Measurements from ENCODE around the gene PATE2.

Gene PATE2

DNA sequence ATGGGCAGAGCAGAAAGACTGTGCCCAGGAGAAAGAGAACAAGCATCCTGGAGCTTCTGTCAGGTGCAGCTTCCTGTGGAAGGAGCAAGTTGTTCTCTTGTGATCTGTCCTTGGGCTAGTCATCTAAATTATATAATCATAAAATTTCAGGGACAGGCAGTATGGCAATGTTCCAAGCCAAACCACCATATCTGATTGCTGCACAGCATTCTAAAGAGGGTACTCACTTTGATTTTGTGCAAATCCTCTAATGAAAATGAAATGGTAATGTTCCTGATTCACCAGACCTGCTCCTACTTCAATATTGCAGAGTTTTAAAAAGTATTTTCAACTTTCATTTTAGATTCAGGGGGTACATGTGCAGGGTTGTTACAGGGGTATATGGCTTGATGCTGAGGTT is at the start of gene PATE2:
PATE2 (minus strand) TSS at position 101 of the 400 bp plus-strand sequence; CDS start at position 46, 55 bp downstream.
- ATAC-seq (replicated peaks; ENCODE audit: extremely low read depth, poor library complexity, severe bottlenecking): no peak
- H3K4me1 Mint-ChIP-seq: no peaks in the 10 kb centered on the region
- peaks cover 2% of the 10 kb centered on the region for H3K36me3 Mint-ChIP-seq (ENCODE audit: insufficient read depth)
- no peak within 1 kb of the TSS for H3K4me3 Mint-ChIP-seq
- DNase-seq (ENCODE audit: low spot score in 2 of 2): no peak
- peaks cover 6% of the 10 kb centered on the region for H3K9me3 Mint-ChIP-seq
- H3K27me3 Mint-ChIP-seq: peaks cover 37% of the 10 kb centered on the region
- H3K27ac Mint-ChIP-seq (ENCODE audit: low read depth): no peak within 1 kb of the TSS

DNA sequence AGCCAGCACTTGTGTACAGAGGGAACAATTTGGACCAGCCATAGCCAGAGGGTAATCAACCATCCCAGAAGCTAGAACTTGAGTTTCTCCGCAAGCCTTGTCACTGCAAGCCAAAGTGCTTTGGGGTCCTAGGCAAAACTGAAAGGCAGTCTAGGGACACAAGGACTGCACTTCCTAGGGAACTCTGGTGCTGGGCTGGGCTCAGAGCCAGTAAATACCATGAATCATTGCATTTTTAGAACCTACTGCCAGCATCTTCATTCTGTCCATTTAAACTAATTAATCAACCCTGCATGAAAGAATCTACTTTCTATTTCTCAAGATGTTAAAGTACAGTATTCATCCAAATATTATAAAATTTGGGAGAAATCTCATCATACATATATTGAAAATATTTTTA is 29.3 kb upstream of the PATE2 start:
- Mint-ChIP-seq H3K27ac (ENCODE audit: low read depth) (no peak overlapping the region), H3K9me3 (peaks cover 6% of the 10 kb centered on the region), H3K27me3 (peaks cover 14% of the 10 kb centered on the region), H3K4me3 (no peak overlapping the region), H3K36me3 (ENCODE audit: insufficient read depth) (no peaks in the 10 kb centered on the region), H3K4me1 (no peaks in the 10 kb centered on the region)
- no peak for DNase-seq (ENCODE audit: low spot score in 2 of 2)
- no peak for ATAC-seq (replicated peaks; ENCODE audit: extremely low read depth, poor library complexity, severe bottlenecking)

DNA sequence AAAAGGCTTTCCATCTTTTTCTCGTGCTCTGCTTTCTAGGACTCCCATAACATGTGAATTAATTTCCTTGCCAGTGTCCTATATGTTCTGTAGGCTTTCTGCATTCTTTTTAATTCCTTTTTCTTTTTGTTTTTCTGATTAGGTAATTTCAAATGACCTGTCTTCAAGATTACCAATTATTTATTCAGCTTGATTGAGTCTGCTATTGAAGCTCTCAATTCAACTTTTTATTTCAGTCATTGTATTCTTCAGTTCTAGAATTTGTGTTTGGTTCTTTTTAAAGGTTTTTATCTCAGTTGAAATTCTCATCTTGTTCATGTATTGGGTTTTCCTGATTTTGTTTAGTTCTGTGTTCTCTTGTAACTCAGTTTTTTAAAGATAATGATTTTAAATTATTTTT is 23.8 kb upstream of the PATE2 start:
- H3K36me3 Mint-ChIP-seq (ENCODE audit: insufficient read depth): no peaks in the 10 kb centered on the region
- no peaks in the 10 kb centered on the region for H3K4me1 Mint-ChIP-seq
- H3K27me3 Mint-ChIP-seq: peaks cover 36% of the 10 kb centered on the region

DNA sequence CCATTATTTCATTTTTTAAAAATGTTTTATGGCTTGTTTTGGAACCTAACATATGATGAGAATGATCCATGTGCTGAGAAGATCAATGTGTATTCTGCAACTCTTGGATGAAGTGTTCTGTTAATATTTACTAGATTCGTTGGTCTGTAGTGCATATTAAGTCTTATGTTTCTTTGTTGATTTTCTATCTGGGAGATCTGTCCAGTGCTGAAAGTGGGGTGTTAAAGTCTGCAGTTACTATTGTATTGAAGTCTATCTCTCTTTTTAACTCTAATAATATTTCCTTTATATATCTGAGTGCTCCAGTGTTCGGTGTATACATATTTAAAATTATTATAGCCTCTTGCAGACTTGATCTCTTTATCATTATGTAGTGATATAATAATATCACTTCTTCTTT is 21.2 kb upstream of the PATE2 start:
- no peak overlapping the region for H3K4me3 Mint-ChIP-seq
- H3K4me1 Mint-ChIP-seq: no peaks in the 10 kb centered on the region
- H3K27me3 Mint-ChIP-seq: peaks cover 40% of the 10 kb centered on the region
- H3K9me3 Mint-ChIP-seq: peaks cover 49% of the 10 kb centered on the region
- no peak overlapping the region for H3K27ac Mint-ChIP-seq (ENCODE audit: low read depth)
- DNase-seq (ENCODE audit: low spot score in 2 of 2) (no peak), ATAC-seq (replicated peaks; ENCODE audit: extremely low read depth, poor library complexity, severe bottlenecking) (no peak)
- no peaks in the 10 kb centered on the region for H3K36me3 Mint-ChIP-seq (ENCODE audit: insufficient read depth)

More for the DNA sequence above, 23.8 kb upstream of the PATE2 start:
- Mint-ChIP-seq H3K9me3 (peaks cover 37% of the 10 kb centered on the region), H3K27ac (ENCODE audit: low read depth) (no peak overlapping the region), H3K4me3 (no peak overlapping the region)
- no peak for DNase-seq (ENCODE audit: low spot score in 2 of 2)
- no peak for ATAC-seq (replicated peaks; ENCODE audit: extremely low read depth, poor library complexity, severe bottlenecking)

DNA sequence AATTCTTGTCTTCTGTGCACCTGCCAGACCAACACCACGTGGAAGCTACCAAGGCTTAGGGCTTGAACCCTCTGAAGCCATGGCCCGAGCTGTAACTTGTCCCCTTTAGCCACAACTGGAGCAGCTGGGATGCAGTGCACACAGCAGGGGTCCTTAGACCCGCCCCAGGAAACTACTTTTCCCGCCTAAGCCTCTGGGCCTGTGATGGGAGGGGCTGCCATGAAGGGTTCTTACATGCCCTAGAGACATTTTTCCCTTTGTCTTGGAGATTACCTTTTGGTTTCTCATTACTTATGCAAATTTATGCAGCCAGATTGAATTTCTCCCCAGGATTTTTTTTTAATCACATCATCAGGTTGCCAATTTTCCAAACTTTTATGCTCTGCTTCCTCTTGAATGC is 19.0 kb upstream of the PATE2 start:
- no peak overlapping the region for H3K4me3 Mint-ChIP-seq
- peaks cover 40% of the 10 kb centered on the region for H3K27me3 Mint-ChIP-seq
- no peak overlapping the region for H3K27ac Mint-ChIP-seq (ENCODE audit: low read depth)
- H3K4me1 Mint-ChIP-seq: no peaks in the 10 kb centered on the region
- no peaks in the 10 kb centered on the region for H3K36me3 Mint-ChIP-seq (ENCODE audit: insufficient read depth)
- no peak for ATAC-seq (replicated peaks; ENCODE audit: extremely low read depth, poor library complexity, severe bottlenecking)
- peaks cover 47% of the 10 kb centered on the region for H3K9me3 Mint-ChIP-seq
- no peak for DNase-seq (ENCODE audit: low spot score in 2 of 2)

DNA sequence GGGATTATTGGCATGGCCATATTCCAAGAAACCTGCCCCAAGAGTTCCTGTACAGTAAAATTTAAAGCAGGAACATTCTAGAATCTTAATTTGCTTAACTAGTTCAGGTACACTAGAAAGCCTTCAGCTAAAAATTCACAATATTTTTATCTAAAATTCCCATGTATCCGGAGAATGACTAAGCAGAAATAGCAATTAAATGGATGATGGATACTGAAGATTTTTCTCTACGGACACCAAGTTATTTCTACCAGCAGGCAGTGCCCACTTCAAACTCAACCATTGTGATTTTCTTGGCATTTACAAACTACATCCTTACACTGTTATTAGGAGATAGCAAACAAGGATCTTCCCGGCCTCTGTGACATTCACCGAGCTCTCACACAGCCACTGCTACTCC is 12.2 kb upstream of the PATE2 start:
- Mint-ChIP-seq H3K27ac (ENCODE audit: low read depth) (no peak overlapping the region), H3K36me3 (ENCODE audit: insufficient read depth) (no peaks in the 10 kb centered on the region), H3K9me3 (peaks cover 14% of the 10 kb centered on the region), H3K4me3 (no peak overlapping the region), H3K4me1 (no peaks in the 10 kb centered on the region), H3K27me3 (peaks cover 27% of the 10 kb centered on the region)
- DNase-seq (ENCODE audit: low spot score in 2 of 2) (no peak), ATAC-seq (replicated peaks; ENCODE audit: extremely low read depth, poor library complexity, severe bottlenecking) (no peak)

DNA sequence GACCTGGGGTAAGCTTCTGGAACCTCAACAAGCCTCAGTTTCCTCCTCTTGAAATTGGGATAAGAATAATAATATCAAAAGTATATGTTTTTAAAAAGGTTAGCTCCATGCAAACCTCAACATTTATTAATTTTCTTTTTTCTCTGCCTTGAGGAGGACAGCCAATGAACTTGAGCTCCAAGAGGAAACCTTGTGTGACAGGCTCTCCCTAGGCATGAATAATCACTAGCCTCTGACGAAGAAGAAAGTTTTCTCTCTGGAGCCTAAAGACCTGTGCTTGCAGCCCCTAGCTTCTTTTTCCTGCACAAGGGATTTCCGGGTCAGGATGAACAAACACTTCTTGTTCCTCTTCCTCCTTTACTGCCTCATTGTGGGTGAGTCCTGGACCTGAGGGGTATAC is 9.2 kb upstream of the PATE2 start, which contains the start of gene PATE3:
PATE3 (plus strand) TSS at position 301 of the 400 bp plus-strand sequence; CDS start at position 326, 25 bp downstream.
- Mint-ChIP-seq H3K9me3 (no peaks in the 10 kb centered on the region), H3K27me3 (peaks cover 18% of the 10 kb centered on the region), H3K4me1 (no peaks in the 10 kb centered on the region), H3K36me3 (ENCODE audit: insufficient read depth) (no peaks in the 10 kb centered on the region), H3K4me3 (no peak within 1 kb of the TSS), H3K27ac (ENCODE audit: low read depth) (no peak within 1 kb of the TSS)
- ATAC-seq (replicated peaks; ENCODE audit: extremely low read depth, poor library complexity, severe bottlenecking) (no peak), DNase-seq (ENCODE audit: low spot score in 2 of 2) (no peak)

DNA sequence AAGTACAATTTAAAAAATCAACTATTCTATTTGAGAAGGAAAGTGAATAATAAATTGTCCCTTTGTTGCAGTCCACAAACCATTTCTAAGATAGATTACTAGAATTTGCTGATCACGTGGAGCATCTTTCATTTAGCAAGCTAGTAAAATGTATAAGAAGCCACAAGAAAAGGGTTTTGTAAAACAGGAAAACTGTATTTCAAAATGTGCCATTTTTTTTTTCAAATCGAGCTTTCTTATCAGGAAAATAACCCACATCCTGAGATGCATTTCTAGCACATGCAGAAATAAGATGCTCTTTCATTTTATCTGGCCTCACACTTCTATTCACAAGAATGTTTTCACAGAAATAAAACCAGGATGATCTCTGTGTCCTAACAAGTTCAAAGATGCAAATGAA is 6.0 kb upstream of the PATE2 start:
- Mint-ChIP-seq H3K9me3 (peaks cover 6% of the 10 kb centered on the region), H3K4me1 (no peaks in the 10 kb centered on the region), H3K27ac (ENCODE audit: low read depth) (no peak overlapping the region), H3K4me3 (no peak overlapping the region), H3K36me3 (ENCODE audit: insufficient read depth) (peaks cover 2% of the 10 kb centered on the region), H3K27me3 (peaks cover 28% of the 10 kb centered on the region)
- DNase-seq (ENCODE audit: low spot score in 2 of 2): no peak
- ATAC-seq (replicated peaks; ENCODE audit: extremely low read depth, poor library complexity, severe bottlenecking): no peak

DNA sequence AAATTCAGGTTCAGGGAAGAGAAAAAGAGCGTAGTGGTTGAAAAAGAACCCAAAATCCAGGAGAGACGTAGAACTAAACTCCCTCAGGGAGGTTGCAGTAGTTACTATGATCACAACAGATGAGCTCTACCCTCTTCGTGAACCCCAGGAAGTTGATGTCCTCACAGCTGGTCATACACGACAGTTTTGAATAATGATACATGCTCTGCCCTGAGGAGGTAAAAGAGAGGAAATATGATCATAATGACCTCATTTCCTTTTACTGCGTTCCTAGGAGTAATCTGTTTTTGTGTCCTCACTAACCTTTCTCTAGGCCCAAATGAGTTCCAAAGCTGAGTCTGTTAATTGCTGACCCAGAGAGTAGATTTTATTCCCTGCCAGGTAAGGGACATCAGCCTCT is 1.3 kb downstream of the PATE2 start:
- DNase-seq (ENCODE audit: low spot score in 2 of 2): no peak
- H3K36me3 Mint-ChIP-seq (ENCODE audit: insufficient read depth): peaks cover 2% of the 10 kb centered on the region
- no peak for ATAC-seq (replicated peaks; ENCODE audit: extremely low read depth, poor library complexity, severe bottlenecking)
- peaks cover 6% of the 10 kb centered on the region for H3K9me3 Mint-ChIP-seq
- H3K27me3 Mint-ChIP-seq: peaks cover 37% of the 10 kb centered on the region
- no peak overlapping the region for H3K4me3 Mint-ChIP-seq
- no peaks in the 10 kb centered on the region for H3K4me1 Mint-ChIP-seq
- no peak overlapping the region for H3K27ac Mint-ChIP-seq (ENCODE audit: low read depth)

DNA sequence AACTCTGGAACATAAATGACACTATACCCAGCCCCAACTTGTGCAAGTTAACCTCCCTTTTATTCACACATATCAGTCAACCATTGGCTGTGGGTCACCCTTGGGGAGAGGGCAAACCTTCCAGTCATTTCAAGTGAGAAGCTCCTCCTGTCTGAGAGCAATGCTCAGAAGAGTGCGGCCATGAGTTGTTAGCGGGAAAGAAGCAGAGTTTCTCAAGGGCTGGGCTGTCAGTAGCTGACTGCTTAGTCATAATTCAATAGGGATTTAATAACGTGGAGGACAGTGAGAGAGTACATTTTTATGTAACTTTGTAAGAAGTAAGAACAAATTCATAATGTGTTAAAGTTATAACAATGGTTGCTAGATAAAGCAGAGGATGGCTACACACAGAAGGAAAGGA is 5.1 kb downstream of the PATE2 start:
- ATAC-seq (replicated peaks; ENCODE audit: extremely low read depth, poor library complexity, severe bottlenecking) (no peak), DNase-seq (ENCODE audit: low spot score in 2 of 2) (no peak)
- no peaks in the 10 kb centered on the region for H3K4me1 Mint-ChIP-seq
- H3K36me3 Mint-ChIP-seq (ENCODE audit: insufficient read depth): no peaks in the 10 kb centered on the region
- H3K27me3 Mint-ChIP-seq: peaks cover 14% of the 10 kb centered on the region
- H3K27ac Mint-ChIP-seq (ENCODE audit: low read depth): no peak overlapping the region
- H3K4me3 Mint-ChIP-seq: no peak overlapping the region
- no peaks in the 10 kb centered on the region for H3K9me3 Mint-ChIP-seq

DNA sequence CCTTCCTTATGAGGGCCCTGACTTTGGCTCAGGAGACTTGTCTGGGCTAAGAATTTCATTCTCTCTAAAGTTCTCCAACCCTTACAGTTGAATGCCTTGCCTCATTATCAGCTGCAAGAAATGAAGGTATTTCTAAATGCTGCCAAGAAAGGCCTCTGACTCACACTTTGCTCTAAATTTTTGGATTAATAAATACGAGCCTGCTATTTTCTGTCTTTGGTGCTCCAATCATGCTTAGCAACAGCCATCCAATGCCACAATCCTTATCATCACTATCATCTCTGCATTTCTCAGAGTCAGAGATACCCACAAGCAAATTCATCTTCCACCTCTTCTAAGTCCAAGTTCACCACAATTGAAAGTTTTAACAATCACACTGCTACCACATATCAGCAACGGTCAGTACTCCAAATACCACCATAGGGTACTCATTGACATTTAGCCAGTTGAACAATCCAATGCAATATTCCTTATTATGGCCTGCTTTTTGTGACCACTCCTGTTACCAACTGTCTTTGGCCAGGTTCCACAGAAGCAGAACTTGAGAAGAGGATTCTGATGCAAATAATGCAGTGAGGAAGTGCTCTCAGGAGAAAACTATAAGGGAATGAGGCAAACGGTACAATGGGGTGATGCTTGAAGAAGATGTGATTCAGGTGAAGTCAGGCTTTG is 5.7 kb downstream of the PATE2 start:
- no peaks in the 10 kb centered on the region for H3K36me3 Mint-ChIP-seq (ENCODE audit: insufficient read depth)
- H3K4me3 Mint-ChIP-seq: no peak overlapping the region
- no peaks in the 10 kb centered on the region for H3K4me1 Mint-ChIP-seq
- no peak for ATAC-seq (replicated peaks; ENCODE audit: extremely low read depth, poor library complexity, severe bottlenecking)
- no peak for DNase-seq (ENCODE audit: low spot score in 2 of 2)
- no peak overlapping the region for H3K27ac Mint-ChIP-seq (ENCODE audit: low read depth)
- H3K27me3 Mint-ChIP-seq: peaks cover 19% of the 10 kb centered on the region
- no peaks in the 10 kb centered on the region for H3K9me3 Mint-ChIP-seq

DNA sequence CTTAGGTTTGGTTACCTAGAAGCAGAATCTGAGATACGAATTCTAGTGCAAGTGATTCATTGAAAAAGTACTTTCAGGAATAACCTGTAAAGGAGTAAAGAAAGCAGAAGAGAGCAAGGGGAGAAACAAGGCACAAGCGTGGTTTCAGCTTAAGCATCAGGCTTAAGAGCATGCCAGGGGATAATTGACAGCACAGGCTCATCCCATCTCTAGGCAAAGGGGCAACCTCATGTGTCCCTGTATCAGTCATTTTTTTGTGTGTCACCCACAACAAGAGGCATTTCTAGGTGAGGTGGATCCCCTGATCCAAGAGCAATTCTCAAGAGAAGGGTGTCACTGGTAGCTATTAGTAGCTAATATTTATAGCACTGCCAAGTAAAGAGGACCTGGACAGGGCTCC is 8.0 kb downstream of the PATE2 start:
- Mint-ChIP-seq H3K27me3 (peaks cover 23% of the 10 kb centered on the region), H3K27ac (ENCODE audit: low read depth) (no peak overlapping the region), H3K4me3 (no peak overlapping the region), H3K9me3 (no peaks in the 10 kb centered on the region), H3K4me1 (no peaks in the 10 kb centered on the region), H3K36me3 (ENCODE audit: insufficient read depth) (no peaks in the 10 kb centered on the region)
- ATAC-seq (replicated peaks; ENCODE audit: extremely low read depth, poor library complexity, severe bottlenecking): no peak
- no peak for DNase-seq (ENCODE audit: low spot score in 2 of 2)

DNA sequence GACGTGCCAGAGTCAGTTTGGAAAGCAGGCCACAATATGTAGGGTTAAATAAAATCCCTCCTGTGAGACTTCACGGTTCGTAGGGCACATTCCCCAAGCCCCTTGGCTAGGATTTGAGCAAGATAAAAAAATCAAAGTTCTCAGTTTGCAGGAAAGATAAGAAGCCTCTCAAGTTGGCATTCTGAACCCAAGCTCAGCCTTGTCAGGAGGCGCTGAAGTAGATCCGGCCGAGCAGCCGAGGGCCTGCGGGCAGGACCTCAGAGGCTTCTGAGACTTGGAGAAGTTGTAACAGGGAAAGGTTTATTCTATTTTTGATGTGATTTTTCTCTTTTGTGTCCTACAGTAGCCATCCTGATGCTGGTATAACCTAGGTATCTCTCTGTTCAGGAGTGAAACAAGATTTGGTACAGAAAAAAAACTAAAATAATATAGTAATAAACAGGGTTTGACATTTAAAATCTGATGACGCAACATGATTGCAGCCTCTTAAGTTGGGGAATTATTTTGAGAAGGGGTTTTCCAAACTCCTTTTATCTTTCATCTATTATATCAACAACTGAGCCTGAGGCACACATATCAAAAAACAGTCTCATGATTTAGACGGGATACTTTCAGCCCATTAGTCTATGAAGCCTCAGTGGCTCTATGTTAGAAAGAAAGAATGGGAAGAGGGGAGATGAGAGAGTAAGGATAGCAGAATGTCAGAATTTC is 10.1 kb downstream of the PATE2 start:
- H3K27me3 Mint-ChIP-seq: peaks cover 39% of the 10 kb centered on the region
- no peaks in the 10 kb centered on the region for H3K9me3 Mint-ChIP-seq
- ATAC-seq (replicated peaks; ENCODE audit: extremely low read depth, poor library complexity, severe bottlenecking) (no peak), DNase-seq (ENCODE audit: low spot score in 2 of 2) (no peak)
- H3K27ac Mint-ChIP-seq (ENCODE audit: low read depth): no peak overlapping the region
- no peaks in the 10 kb centered on the region for H3K4me1 Mint-ChIP-seq
- no peak overlapping the region for H3K4me3 Mint-ChIP-seq
- no peaks in the 10 kb centered on the region for H3K36me3 Mint-ChIP-seq (ENCODE audit: insufficient read depth)

Data from central memory CD8-positive, alpha-beta T cell (primary cell).